ENCODE results near the gene NR1D1.

The NR1D1 gene

GRCh38 chr17:40093580-40094201 is 6.7 kb downstream of the NR1D1 start:
- DNase-seq (ENCODE audit: low read depth): no peak
- no peak overlapping the region for H3K4me3 ChIP-seq (ENCODE audit: low read depth, low read length)
- TF ChIP-seq MYC (IDR thresholded peaks at IDR 0.05; ENCODE audit: low read depth, low read length): no peak
- no peak for TF ChIP-seq MAX (IDR thresholded peaks at IDR 0.05; ENCODE audit: low read depth, low read length)
- TF ChIP-seq POLR2A (IDR thresholded peaks at IDR 0.05; ENCODE audit: extremely low read depth, insufficient read length): no peak
- TF ChIP-seq CTCF (IDR thresholded peaks at IDR 0.05; ENCODE audit: low read depth, low read length): no peak

- no peak for DNase-seq (ENCODE audit: low read depth)
- TF ChIP-seq MAX (IDR thresholded peaks at IDR 0.05; ENCODE audit: low read depth, low read length) (no peak), CTCF (IDR thresholded peaks at IDR 0.05; ENCODE audit: low read depth, low read length) (no peak), POLR2A (IDR thresholded peaks at IDR 0.05; ENCODE audit: extremely low read depth, insufficient read length) (no peak), MYC (IDR thresholded peaks at IDR 0.05; ENCODE audit: low read depth, low read length) (no peak)
- no peak overlapping the region for H3K4me3 ChIP-seq (ENCODE audit: low read depth, low read length)
Observed at GRCh38 chr17:40093005-40093579, 7.3 kb downstream of the NR1D1 start.

- DNase-seq (ENCODE audit: low read depth): no peak
- no peak overlapping the region for H3K4me3 ChIP-seq (ENCODE audit: low read depth, low read length)
- TF ChIP-seq MYC (IDR thresholded peaks at IDR 0.05; ENCODE audit: low read depth, low read length) (no peak), POLR2A (IDR thresholded peaks at IDR 0.05; ENCODE audit: extremely low read depth, insufficient read length) (no peak), CTCF (IDR thresholded peaks at IDR 0.05; ENCODE audit: low read depth, low read length) (no peak), MAX (IDR thresholded peaks at IDR 0.05; ENCODE audit: low read depth, low read length) (no peak)
Observed at GRCh38 chr17:40092581-40092980, 7.8 kb downstream of the NR1D1 start.

GRCh38 chr17:40091691-40092397 is 8.5 kb downstream of the NR1D1 start:
- DNase-seq (ENCODE audit: low read depth): peak; percentile 42
- TF ChIP-seq CTCF (IDR thresholded peaks at IDR 0.05; ENCODE audit: low read depth, low read length) (no peak), MAX (IDR thresholded peaks at IDR 0.05; ENCODE audit: low read depth, low read length) (no peak), POLR2A (IDR thresholded peaks at IDR 0.05; ENCODE audit: extremely low read depth, insufficient read length) (no peak), MYC (IDR thresholded peaks at IDR 0.05; ENCODE audit: low read depth, low read length) (no peak)
- H3K4me3 ChIP-seq (ENCODE audit: low read depth, low read length): no peak overlapping the region

GRCh38 chr17:40090237-40091119 is 9.9 kb downstream of the NR1D1 start:
- no peak overlapping the region for H3K4me3 ChIP-seq (ENCODE audit: low read depth, low read length)
- DNase-seq (ENCODE audit: low read depth): no peak
- TF ChIP-seq CTCF (IDR thresholded peaks at IDR 0.05; ENCODE audit: low read depth, low read length): no peak
- TF ChIP-seq POLR2A (IDR thresholded peaks at IDR 0.05; ENCODE audit: extremely low read depth, insufficient read length): no peak
- TF ChIP-seq MYC (IDR thresholded peaks at IDR 0.05; ENCODE audit: low read depth, low read length): no peak
- TF ChIP-seq MAX (IDR thresholded peaks at IDR 0.05; ENCODE audit: low read depth, low read length): no peak

All from NB4 (cell line).